PC-9 (cell line): ENCODE measurements around the gene GPSM1. TPM values are rescaled to one million over a fixed set of nuclear protein-coding genes. Genes with fewer than 3 reads are reported as not detected.

Source experiments
- BruUV-seq: library from RNA; stranded (reverse); fragments of 400-500 nt; replicated peaks from 2 replicates; lab custom pipeline; 2021; lab: Mats Ljungman, UMichigan
- CTCF ChIA-PET: fragments of 300-600 bp; sonication (Branson Sonifier 250); formaldehyde crosslinking; loops from one replicate; lab custom pipeline; 2022; ENCODE audit warnings: antibody characterized with exemption; lab: Charles Lee
- POLR2A ChIA-PET: fragments of 300-600 bp; sonication (Branson Sonifier 250); formaldehyde crosslinking; loops from one replicate; lab custom pipeline; 2022; ENCODE audit warnings: antibody characterized with exemption; ENCODE audit not compliant: unreplicated experiment; lab: Charles Lee
- DNase-seq, 2 experiments: peaks; one replicate each; pipeline versions ENCODE4 v3.0.0 to v3.0.0-alpha.2; 2015 to 2022; ENCODE audit warnings: mixed read lengths in 1 of 2
- H2AFZ ChIP-seq: fragments of 200-600 bp; sonication (generic); 2 replicates; pipeline ENCODE4 v1.8.1; 2017; ENCODE audit warnings: antibody characterized with exemption
- H3F3A ChIP-seq: fragments of 200-600 bp; sonication (generic); 2 replicates; pipeline ENCODE4 v1.8.1; 2017; ENCODE audit warnings: antibody characterized with exemption, mild to moderate bottlenecking, low read depth; ENCODE audit not compliant: insufficient read depth
- H3K27ac ChIP-seq: fragments of 200-600 bp; sonication (generic); 2 replicates; pipeline ENCODE4 v1.6.1; 2016; ENCODE audit warnings: mixed run types
- H3K27me3 ChIP-seq: fragments of 200-600 bp; sonication (generic); 2 replicates; pipeline ENCODE4 v1.6.1; 2016; ENCODE audit warnings: low read depth, mixed run types; ENCODE audit not compliant: insufficient read depth
- H3K36me3 ChIP-seq: fragments of 200-600 bp; sonication (generic); 2 replicates; pipeline ENCODE4 v1.6.1; 2016; ENCODE audit warnings: low read depth, mixed run types
- H3K4me1 ChIP-seq: fragments of 200-600 bp; sonication (generic); replicated peaks from 2 replicates; pipeline ENCODE4 v1.6.1; 2016; ENCODE audit warnings: mixed run types; ENCODE audit not compliant: insufficient read depth
- H3K4me2 ChIP-seq: fragments of 200-600 bp; sonication (generic); 2 replicates; pipeline ENCODE4 v1.6.1; 2017; ENCODE audit warnings: mixed run types
- H3K4me3 ChIP-seq: fragments of 200-600 bp; sonication (generic); 2 replicates; pipeline ENCODE4 v1.6.1; 2016; ENCODE audit warnings: mixed run types
- H3K79me2 ChIP-seq: fragments of 200-600 bp; sonication (generic); 2 replicates; pipeline ENCODE4 v1.6.1; 2017; ENCODE audit warnings: low read depth, mixed run types
- H3K9me2 ChIP-seq: fragments of 200-600 bp; sonication (generic); 2 replicates; pipeline ENCODE4 v1.8.1; 2017; ENCODE audit warnings: mild to moderate bottlenecking; ENCODE audit not compliant: insufficient read depth
- H3K9me3 ChIP-seq: fragments of 200-600 bp; sonication (generic); 2 replicates; pipeline ENCODE4 v1.8.1; 2016; ENCODE audit warnings: low read depth; ENCODE audit not compliant: insufficient read depth
- H4K20me1 ChIP-seq: fragments of 200-600 bp; sonication (generic); 2 replicates; pipeline ENCODE4 v1.8.1; 2017; ENCODE audit not compliant: insufficient read depth
- CTCF ChIP-seq: fragments of 200-600 bp; sonication (generic); conservative IDR thresholded peaks from 2 replicates; pipeline ENCODE4 v1.6.1; 2017; ENCODE audit warnings: mixed run types, antibody characterized with exemption, mild to moderate bottlenecking, moderate library complexity
- EZH2 ChIP-seq: fragments of 200-600 bp; sonication (generic); IDR thresholded peaks from 2 replicates; pipeline ENCODE4 v1.8.0; 2017; ENCODE audit warnings: antibody characterized with exemption, low read depth
- intact Hi-C: fragments of 100-400 bp; cut with micrococcal nuclease; formaldehyde crosslinking; loops from one replicate; pipeline ENCODE4 v1.10.0; 2022; ENCODE audit not compliant: unreplicated experiment
- total RNA-seq: library from RNA; stranded (reverse); gene quantifications from 2 replicates; pipeline ENCODE4 v1.2.3, GENCODE V29; 2021

Gene GPSM1
- total RNA-seq, 1 experiment from 2014 or later, result 5.5 TPM

GRCh38 chr9:136280535-136281315, 46.6 kb upstream of the GPSM1 start:
- BruUV-seq, result no TSS peak

GRCh38 chr9:136281421-136282271, 45.7 kb upstream of the GPSM1 start:
- TF ChIP-seq EZH2 (no peak), CTCF (no peak)
- no peaks in the 10 kb centered on the region for H3K79me2 ChIP-seq
- DNase-seq, result no peak
- no peaks in the 10 kb centered on the region for H3K9me3 ChIP-seq
- H3F3A ChIP-seq, result no peaks in the 10 kb centered on the region; the same call in 1 of the 2 replicates
- no peak overlapping the region for H3K4me3 ChIP-seq
- H3K4me2 ChIP-seq, result no peak overlapping the region
- H2AFZ ChIP-seq, result no peak overlapping the region
- no peaks in the 10 kb centered on the region for H3K4me1 ChIP-seq
- CTCF ChIA-PET, result no interaction called here
- H3K9me2 ChIP-seq, result no peaks in the 10 kb centered on the region
- H3K36me3 ChIP-seq, result no peaks in the 10 kb centered on the region
- no peak overlapping the region for H3K27ac ChIP-seq
- intact Hi-C loops, result loop anchor here (2.0 to 10.0 kb wide), 3 partner anchors 54 to 317 kb away; partner anchors contain the start of gene UBAC1
- no peaks in the 10 kb centered on the region for H4K20me1 ChIP-seq
- peaks cover 61% of the 10 kb centered on the region for H3K27me3 ChIP-seq
- BruUV-seq, result no TSS peak
- POLR2A ChIA-PET, result no interaction called here

More at GRCh38 chr9:136280535-136281315, 46.6 kb upstream of the GPSM1 start:
- H3K4me1 ChIP-seq, result no peaks in the 10 kb centered on the region
- intact Hi-C loops, result loop anchor here (5.0 to 10.0 kb wide), 2 partner anchors 53 to 316 kb away; partner anchors contain the start of gene UBAC1
- no peak for DNase-seq
- no peaks in the 10 kb centered on the region; the same call in 1 of the 2 replicates for H3F3A ChIP-seq
- POLR2A ChIA-PET, result no interaction called here
- peaks cover 61% of the 10 kb centered on the region for H3K27me3 ChIP-seq
- H4K20me1 ChIP-seq, result no peaks in the 10 kb centered on the region
- H2AFZ ChIP-seq, result no peak overlapping the region
- no peak overlapping the region for H3K4me2 ChIP-seq
- H3K79me2 ChIP-seq, result no peaks in the 10 kb centered on the region
- H3K36me3 ChIP-seq, result no peaks in the 10 kb centered on the region
- no peak overlapping the region for H3K27ac ChIP-seq
- no peaks in the 10 kb centered on the region for H3K9me2 ChIP-seq
- no peaks in the 10 kb centered on the region for H3K9me3 ChIP-seq
- H3K4me3 ChIP-seq, result no peak overlapping the region
- TF ChIP-seq EZH2 (no peak), CTCF (no peak)
- CTCF ChIA-PET, result no interaction called here

GRCh38 chr9:136282272-136282861, 45.0 kb upstream of the GPSM1 start:
- no peaks in the 10 kb centered on the region for H3K9me2 ChIP-seq
- H3K4me2 ChIP-seq, result no peak overlapping the region
- no peak overlapping the region for H3K27ac ChIP-seq
- H3K27me3 ChIP-seq, result peaks cover 63% of the 10 kb centered on the region
- H3K9me3 ChIP-seq, result no peaks in the 10 kb centered on the region
- TF ChIP-seq EZH2, result no peak
- no peak for TF ChIP-seq CTCF
- H4K20me1 ChIP-seq, result no peaks in the 10 kb centered on the region
- H3K4me3 ChIP-seq, result no peak overlapping the region
- no peaks in the 10 kb centered on the region; the same call in 1 of the 2 replicates for H3F3A ChIP-seq
- no peaks in the 10 kb centered on the region for H3K4me1 ChIP-seq
- no TSS peak for BruUV-seq
- DNase-seq, result peak in 1 of 2 experiments; percentile 29
- POLR2A ChIA-PET, result interaction anchor here (0.6 kb wide), 1 partner anchor 297 kb away, joined by 10 read pairs; no protein-coding TSS in a partner anchor
- H3K79me2 ChIP-seq, result no peaks in the 10 kb centered on the region
- intact Hi-C loops, result loop anchor here (2.0 to 10.0 kb wide), 3 partner anchors 55 to 318 kb away; partner anchors contain the start of gene UBAC1
- no peaks in the 10 kb centered on the region for H3K36me3 ChIP-seq
- CTCF ChIA-PET, result no interaction called here
- no peak overlapping the region for H2AFZ ChIP-seq
